ENCODE data around the gene CABP2. TPM values are rescaled to one million over a fixed set of nuclear protein-coding genes. Genes with fewer than 3 reads are reported as not detected.

CABP2 gene
- total RNA-seq, 1 experiment from 2014 or later = not detected

- no peak overlapping the region for H4K91ac ChIP-seq (ENCODE audit: insufficient read length, low read depth, low read length)
- no peaks in the 10 kb centered on the region for H3K4me1 ChIP-seq (ENCODE audit: insufficient read depth, low read length)
- H2BK5ac ChIP-seq (ENCODE audit: insufficient read length, low read length) = no peak overlapping the region
- no peak overlapping the region for H3K18ac ChIP-seq (ENCODE audit: insufficient read length, low read depth, low read length)
- H2BK15ac ChIP-seq (ENCODE audit: low read depth, low read length) = no peak overlapping the region
- no peak overlapping the region for H3K27ac Mint-ChIP-seq
- H3K9me3 Mint-ChIP-seq = peaks cover 40 to 45% of the 10 kb centered on the region in 2 experiments
- H2BK12ac ChIP-seq (ENCODE audit: insufficient read length, low read depth, low read length) = no peak overlapping the region
- no peaks in the 10 kb centered on the region for H3K79me2 ChIP-seq (ENCODE audit: insufficient read depth, low read length)
- H3K4me2 ChIP-seq (ENCODE audit: insufficient read depth, insufficient read length, low read length) = no peak overlapping the region
- H3K23ac ChIP-seq (ENCODE audit: insufficient read length, low read depth, low read length) = no peak overlapping the region
- H2BK20ac ChIP-seq (ENCODE audit: low read depth, low read length, poor library complexity, severe bottlenecking) = no peak overlapping the region
- WGBS (ENCODE audit: extremely low coverage, insufficient read length, low lambda C conversion rate) = no CpG with 5 or more reads among the region's 1 CpG
- no peak for DNase-seq
- no peak overlapping the region for H3K9ac ChIP-seq (ENCODE audit: extremely low read depth, insufficient read length, low read length)
- no peak overlapping the region for H3K27ac ChIP-seq (ENCODE audit: insufficient read length, low read depth, low read length)
- H3K79me1 ChIP-seq (ENCODE audit: insufficient read depth, low read depth, low read length, poor library complexity, severe bottlenecking) = no peaks in the 10 kb centered on the region
- no peaks in the 10 kb centered on the region for H4K20me1 ChIP-seq (ENCODE audit: control insufficient read depth, insufficient read depth, insufficient read length)
- 0 out of 4 replicates have a peak, but pooled peaks cover 0 to 4% of the 10 kb centered on the region in 2 experiments for H3K4me1 Mint-ChIP-seq
- TF ChIP-seq CTCF (conservative IDR thresholded peaks at IDR 0.05) = no peak
- H3K27me3 Mint-ChIP-seq (ENCODE audit: low read depth) = peaks cover 19% of the 10 kb centered on the region
- no peak overlapping the region for H3K14ac ChIP-seq (ENCODE audit: insufficient read depth, low read length)
- H2AK5ac ChIP-seq (ENCODE audit: insufficient read length, low read length) = no peak overlapping the region
- no peak overlapping the region for H3T11ph ChIP-seq (ENCODE audit: low read length)
- H2AFZ ChIP-seq (ENCODE audit: low read length) = no peak overlapping the region
- H4K8ac ChIP-seq (replicated peaks; ENCODE audit: insufficient read length, low read depth, low read length) = no peak overlapping the region
- no peak overlapping the region for H2BK120ac ChIP-seq (ENCODE audit: low read depth, low read length, poor library complexity, severe bottlenecking)
- H3K9me3 ChIP-seq (ENCODE audit: control insufficient read depth, low read depth, low read length) = peaks cover 13% of the 10 kb centered on the region
- H3K4me3 Mint-ChIP-seq = no peak overlapping the region
- no peak overlapping the region for H3K4ac ChIP-seq (ENCODE audit: low read depth, low read length)
- H3K27me3 ChIP-seq (ENCODE audit: insufficient read depth, low read length) = no peaks in the 10 kb centered on the region
- H3K36me3 Mint-ChIP-seq (ENCODE audit: insufficient read depth in 1 of 3, low read depth in 3 of 3) = peaks cover 4 to 8% (median 4%) of the 10 kb centered on the region in 3 experiments; a peak in 5 of 7 replicates
- no peaks in the 10 kb centered on the region for H3K23me2 ChIP-seq (ENCODE audit: insufficient read length, low read depth, low read length, poor library complexity, severe bottlenecking)
- H4K5ac ChIP-seq (ENCODE audit: insufficient read length, low read depth, low read length) = no peak overlapping the region
- H3K56ac ChIP-seq (ENCODE audit: insufficient read length, low read depth, low read length) = no peak overlapping the region
Observed at GRCh38 chr11:67535561-67535960, 12.3 kb upstream of the CABP2 start.
